ENCODE measurements around the gene NLRC5.

Gene NLRC5

GRCh38 chr16:57115168-57115513 is 125.8 kb downstream of the NLRC5 start:
- no peak for DNase-seq (ENCODE audit: low read depth, low spot score)
- no peak overlapping the region for H3K27ac ChIP-seq

- H3K27ac ChIP-seq = no peak overlapping the region
These were observed 126.3 kb downstream of the NLRC5 start for GRCh38 chr16:57115514-57116182.

DNA sequence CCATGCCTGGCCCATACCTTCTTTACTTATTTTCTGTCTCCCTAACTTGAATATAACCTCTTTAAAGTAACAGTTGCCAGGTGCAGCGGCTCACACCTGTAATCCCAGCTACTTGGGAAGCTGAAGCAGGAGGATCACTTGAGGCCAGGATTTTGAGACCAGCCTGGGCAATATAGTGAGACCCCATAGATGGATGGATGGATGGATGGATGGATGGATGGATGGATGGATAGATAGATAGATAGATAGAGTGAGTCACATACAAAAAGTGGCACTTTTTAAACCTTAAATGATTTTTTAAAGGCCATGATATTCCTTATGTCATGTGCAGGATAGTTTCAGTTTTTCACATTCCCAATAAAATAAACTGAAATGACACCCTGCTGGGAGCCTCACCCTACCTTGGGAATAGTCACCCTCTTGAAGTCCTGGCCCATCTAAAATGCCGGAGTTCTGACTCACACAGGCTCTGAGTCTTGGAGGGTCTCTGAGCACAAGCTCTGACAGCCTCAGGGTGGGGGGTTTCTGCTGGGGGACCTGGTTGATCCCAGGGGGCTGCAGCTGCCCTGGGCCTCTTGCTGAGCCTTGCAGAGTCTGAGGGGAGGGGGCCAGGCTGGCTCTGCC is 129.2 kb downstream of the NLRC5 start:
- DNase-seq (ENCODE audit: low read depth, low spot score) = no peak
- H3K27ac ChIP-seq = no peak overlapping the region

More at GRCh38 chr16:57115514-57116182, 126.3 kb downstream of the NLRC5 start:
- no peak for DNase-seq (ENCODE audit: low read depth, low spot score)

DNA sequence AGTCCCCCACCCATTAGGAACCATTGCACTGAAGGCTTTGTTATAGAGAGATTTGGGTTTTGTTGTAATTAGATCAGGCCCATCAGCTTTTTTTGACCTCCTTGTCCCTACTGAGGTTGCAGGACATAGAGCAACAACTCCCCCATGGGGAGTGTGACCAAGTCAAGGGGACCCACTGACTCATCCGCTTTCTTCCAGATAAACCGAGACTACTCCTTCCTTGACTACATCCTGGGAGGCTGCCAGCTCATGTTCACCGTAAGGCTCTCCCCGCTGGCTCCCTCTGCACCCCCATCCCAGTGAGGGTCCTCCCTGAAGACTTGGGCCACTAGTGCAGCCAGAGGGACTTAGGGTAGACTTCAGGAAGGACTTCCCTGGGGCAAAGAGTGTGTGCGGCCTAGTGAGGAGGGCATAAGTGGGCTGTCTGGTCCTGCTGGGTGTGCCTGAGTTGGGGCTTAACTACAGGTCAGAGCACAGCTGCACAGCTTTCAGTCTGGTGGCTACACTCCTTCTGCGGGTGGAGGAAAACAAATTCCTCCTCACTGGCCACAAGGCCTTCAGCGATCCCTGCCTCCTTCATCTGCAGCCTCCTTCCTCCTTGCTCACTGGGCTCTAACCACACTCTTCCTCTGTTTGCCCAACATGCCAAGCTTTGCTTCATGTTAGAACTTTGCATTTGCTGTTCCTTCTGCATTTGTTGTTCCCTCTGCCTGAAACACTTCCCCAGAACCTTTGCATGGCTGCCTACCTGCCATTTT is 134.0 kb downstream of the NLRC5 start:
- no peak for DNase-seq (ENCODE audit: low read depth, low spot score)
- no peak overlapping the region for H3K27ac ChIP-seq

DNA sequence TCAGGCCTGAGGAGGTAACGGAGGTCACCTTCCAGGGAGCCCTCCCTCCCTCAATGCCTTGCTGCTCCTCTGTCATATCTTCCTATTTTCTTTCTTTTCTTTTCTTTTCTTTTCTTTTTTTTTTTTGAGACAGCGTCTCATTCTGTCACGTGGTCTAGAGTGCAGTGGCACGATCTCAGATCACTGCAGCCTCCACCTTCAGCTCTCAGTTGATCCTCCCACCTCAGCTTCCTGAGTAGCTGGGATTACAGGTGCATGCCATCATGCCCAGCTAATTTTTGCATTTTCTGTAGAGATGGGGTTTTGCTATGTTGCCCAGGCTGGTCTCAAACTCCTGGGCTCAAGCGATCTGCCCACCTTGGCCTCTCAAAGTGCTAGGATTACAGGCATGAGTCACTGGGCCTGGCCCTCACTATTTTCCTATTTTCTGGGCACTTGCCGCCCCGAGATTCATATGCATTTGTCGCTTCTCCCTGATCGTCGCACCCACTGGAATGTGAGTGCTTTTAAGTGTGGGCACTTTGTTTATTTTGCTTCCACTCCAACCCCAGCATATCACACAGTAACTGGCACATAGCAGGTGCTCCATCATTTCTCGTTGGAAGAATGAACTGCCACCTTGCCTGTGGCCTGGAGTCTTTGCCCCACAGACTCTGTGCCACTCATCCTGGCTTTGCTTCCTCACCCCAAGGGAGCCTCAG is 134.8 kb downstream of the NLRC5 start:
- H3K27ac ChIP-seq = no peak overlapping the region
- no peak for DNase-seq (ENCODE audit: low read depth, low spot score)

DNA sequence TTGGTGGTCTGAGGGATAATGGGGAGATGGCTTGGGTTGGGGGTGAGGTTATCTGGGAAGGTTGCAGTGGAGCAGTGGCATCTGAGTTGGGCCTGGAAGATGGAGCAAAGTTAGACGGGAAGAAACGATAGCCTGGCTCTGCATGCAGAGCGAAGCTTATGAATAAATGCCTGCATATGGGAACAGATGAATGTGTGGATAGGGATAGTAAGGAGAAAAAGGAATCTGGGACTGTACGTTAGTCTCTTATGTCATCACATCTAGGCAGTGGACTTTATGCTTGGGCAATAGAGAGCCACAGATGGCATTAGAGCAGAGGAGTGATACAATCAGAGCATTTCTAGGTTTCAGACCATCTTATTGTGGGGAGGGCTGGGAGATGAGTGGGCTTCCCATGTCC is 136.0 kb downstream of the NLRC5 start:
- no peak overlapping the region for H3K27ac ChIP-seq
- no peak for DNase-seq (ENCODE audit: low read depth, low spot score)

- H3K27ac ChIP-seq = no peak overlapping the region
- no peak for DNase-seq (ENCODE audit: low read depth, low spot score)
These were observed 136.6 kb downstream of the NLRC5 start for GRCh38 chr16:57125969-57126368.

DNA sequence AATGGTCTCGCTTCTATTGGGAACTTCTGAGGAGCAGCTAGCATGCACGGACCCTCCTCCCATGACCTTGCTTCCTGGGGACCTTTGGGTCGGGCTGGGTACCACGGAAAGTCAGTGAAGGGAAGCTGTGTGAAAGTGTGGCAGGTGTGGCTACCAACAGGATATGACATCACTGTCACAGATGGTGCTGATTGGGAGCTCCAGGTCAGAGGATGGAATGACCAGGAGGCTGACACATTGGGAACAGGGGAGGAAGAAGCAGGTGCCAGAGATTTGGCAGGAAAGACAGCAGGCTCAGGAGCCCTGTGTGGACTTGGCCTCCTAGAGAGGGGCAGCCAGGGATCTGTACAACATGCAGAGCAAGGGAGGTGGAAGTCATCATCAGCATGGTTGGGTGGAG is 137.1 kb downstream of the NLRC5 start:
- no peak overlapping the region for H3K27ac ChIP-seq
- DNase-seq (ENCODE audit: low read depth, low spot score) = no peak

- no peak overlapping the region for H3K27ac ChIP-seq
- no peak for DNase-seq (ENCODE audit: low read depth, low spot score)
These were observed 137.8 kb downstream of the NLRC5 start for GRCh38 chr16:57127037-57127763.

- no peak for DNase-seq (ENCODE audit: low read depth, low spot score)
- no peak overlapping the region for H3K27ac ChIP-seq
These were observed 138.5 kb downstream of the NLRC5 start for GRCh38 chr16:57127836-57128235.

- no peak overlapping the region for H3K27ac ChIP-seq
These were observed 139.5 kb downstream of the NLRC5 start for GRCh38 chr16:57128771-57129389.

DNA sequence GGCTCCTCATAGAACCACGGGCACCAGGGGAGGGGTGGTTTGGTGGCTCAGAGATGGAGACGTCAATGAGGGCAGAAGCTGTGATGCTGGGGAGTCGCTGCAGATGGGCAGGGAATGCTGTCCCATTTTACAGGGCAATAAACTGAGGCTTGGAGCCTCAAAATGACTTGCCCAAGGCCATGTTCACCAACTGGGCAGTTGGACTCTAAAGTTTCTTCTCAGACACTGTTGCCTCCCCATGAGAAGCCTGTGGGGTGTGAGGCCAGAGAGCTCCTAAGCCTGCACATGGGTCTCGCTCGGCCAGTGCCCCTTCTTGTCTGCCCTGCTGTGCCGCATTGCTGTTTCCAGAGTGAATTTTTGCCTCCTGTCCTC is 141.6 kb downstream of the NLRC5 start:
- H3K27ac ChIP-seq = no peak overlapping the region

More at GRCh38 chr16:57128771-57129389, 139.5 kb downstream of the NLRC5 start:
- no peak for DNase-seq (ENCODE audit: low read depth, low spot score)

GRCh38 chr16:57131351-57131970 is 142.1 kb downstream of the NLRC5 start:
- no peak overlapping the region for H3K27ac ChIP-seq
- DNase-seq (ENCODE audit: low read depth, low spot score) = no peak

More for the DNA sequence above, 141.6 kb downstream of the NLRC5 start:
- DNase-seq (ENCODE audit: low read depth, low spot score) = no peak

GRCh38 chr16:57132470-57132869 is 143.1 kb downstream of the NLRC5 start:
- no peak for DNase-seq (ENCODE audit: low read depth, low spot score)
- no peak overlapping the region for H3K27ac ChIP-seq

DNA sequence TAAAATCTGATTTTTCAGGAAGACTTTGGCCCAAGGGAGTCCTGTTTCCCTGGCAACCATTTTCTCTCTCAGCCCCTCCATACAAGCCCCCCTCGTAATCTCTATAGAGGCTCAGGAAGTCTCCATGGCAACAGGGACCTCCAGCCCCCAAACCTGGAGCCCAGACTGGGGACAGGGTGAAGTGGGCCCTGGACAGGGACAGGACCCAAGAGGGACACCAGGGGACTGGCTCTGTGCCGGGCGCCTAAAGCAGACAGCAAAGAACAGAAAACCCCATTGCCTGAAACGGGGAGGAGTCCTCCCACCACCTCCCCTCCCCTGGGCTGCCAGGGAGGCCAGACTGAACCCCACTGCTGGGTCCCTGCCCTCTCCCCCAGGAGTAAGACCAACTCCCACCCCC is 143.7 kb downstream of the NLRC5 start:
- no peak overlapping the region for H3K27ac ChIP-seq
- no peak for DNase-seq (ENCODE audit: low read depth, low spot score)
